Activated CD4-positive, alpha-beta T cell treated with anti-CD3 and anti-CD28 coated beads, Interleukin-2, amount 50 U/mL, for 48 hours (primary cell): ENCODE results near the gene RPS21.
"Not testable (repeated sequence)": the region's sequence is repeated elsewhere in the genome, so short reads cannot be mapped to it uniquely, and the experiment has no call there.

ENCODE experiments used
- DNase-seq, 2 experiments: peaks; one replicate each; pipeline ENCODE4 v3.0.0-alpha.2; 2020

The RPS21 gene

GRCh38 chr20:62365814-62366369, 21.0 kb upstream of the RPS21 start:
- DNase-seq, result no peak

- no peak for DNase-seq
Measured at GRCh38 chr20:62366370-62367135, 20.4 kb upstream of the RPS21 start.

GRCh38 chr20:62367136-62367632, 19.7 kb upstream of the RPS21 start, which contains the start of gene LAMA5:
LAMA5 (minus strand) TSS chr20:62367312; CDS start chr20:62367245, 67 bp downstream.
- DNase-seq, result no peak

GRCh38 chr20:62367633-62368391, 19.1 kb upstream of the RPS21 start:
- no peak for DNase-seq

- DNase-seq, result no peak
Measured at GRCh38 chr20:62368392-62368975, 18.4 kb upstream of the RPS21 start.

GRCh38 chr20:62368976-62369814, 17.7 kb upstream of the RPS21 start:
- no peak for DNase-seq

GRCh38 chr20:62369815-62370114, 17.1 kb upstream of the RPS21 start:
- DNase-seq, result no peak

GRCh38 chr20:62370115-62370806, 16.6 kb upstream of the RPS21 start:
- peak in 1 of 2 experiments; percentile 56 for DNase-seq

- no peak for DNase-seq
Measured at GRCh38 chr20:62370807-62371587, 15.9 kb upstream of the RPS21 start.

GRCh38 chr20:62371588-62372041, 15.3 kb upstream of the RPS21 start:
- DNase-seq, result no peak

- no peak for DNase-seq
Measured at GRCh38 chr20:62372042-62372993, 14.6 kb upstream of the RPS21 start.

- not testable (repeated sequence) for DNase-seq
Measured at GRCh38 chr20:62373631-62374179, 13.2 kb upstream of the RPS21 start.

- DNase-seq, result no peak
Measured at GRCh38 chr20:62374331-62375152, 12.4 kb upstream of the RPS21 start.

GRCh38 chr20:62376112-62377063, 10.5 kb upstream of the RPS21 start:
- DNase-seq, result no peak

GRCh38 chr20:62377064-62377461, 9.8 kb upstream of the RPS21 start:
- DNase-seq, result no peak

- no peak for DNase-seq
Measured at GRCh38 chr20:62377615-62378178, 9.2 kb upstream of the RPS21 start.

GRCh38 chr20:62378215-62378614, 8.7 kb upstream of the RPS21 start:
- no peak for DNase-seq
